ENCODE results near the gene SF3A2.
"Not testable (repeated sequence)": the region's sequence is repeated elsewhere in the genome, so short reads cannot be mapped to it uniquely, and the experiment has no call there.

Gene SF3A2

GRCh38 chr19:2277138-2277537 is 40.5 kb downstream of the SF3A2 start:
- no peak for DNase-seq

DNA sequence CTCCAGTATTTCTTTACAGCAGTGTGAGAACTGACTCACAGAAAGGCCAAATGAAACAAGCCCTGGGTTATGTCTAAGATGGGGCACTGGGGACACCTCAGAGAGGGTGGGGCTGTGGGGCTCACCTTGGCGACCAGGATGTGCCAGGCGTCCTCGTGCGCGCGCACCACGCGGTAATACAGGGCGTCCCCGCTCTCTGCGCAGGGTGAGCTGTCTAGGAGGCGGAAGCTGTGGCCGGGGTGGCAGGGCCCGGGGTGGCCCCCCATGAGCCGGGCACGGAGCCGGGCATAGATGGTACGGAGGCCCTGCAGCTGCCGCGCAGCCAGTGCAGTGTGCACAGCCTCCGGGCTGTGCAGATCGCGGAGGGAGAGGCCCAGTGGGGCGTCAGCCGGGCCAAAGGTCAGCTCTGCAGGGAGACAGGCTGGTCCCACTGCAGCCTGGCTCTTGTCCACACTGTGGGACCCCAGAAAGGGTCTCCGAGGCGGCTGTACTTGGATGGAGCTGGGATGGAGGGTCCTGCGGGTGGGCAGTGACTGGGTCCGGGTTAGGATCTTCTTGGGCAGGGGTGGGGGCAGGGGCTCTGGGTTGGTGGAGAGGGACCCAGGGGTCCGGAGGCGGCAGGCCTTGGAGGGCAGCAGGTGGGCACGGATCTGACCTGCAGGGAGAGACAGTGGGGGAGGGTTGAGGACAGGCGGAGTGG is 42.0 kb downstream of the SF3A2 start:
- DNase-seq, result no peak

- DNase-seq, result no peak
Observed at GRCh38 chr19:2280633-2281264, 44.1 kb downstream of the SF3A2 start.

DNA sequence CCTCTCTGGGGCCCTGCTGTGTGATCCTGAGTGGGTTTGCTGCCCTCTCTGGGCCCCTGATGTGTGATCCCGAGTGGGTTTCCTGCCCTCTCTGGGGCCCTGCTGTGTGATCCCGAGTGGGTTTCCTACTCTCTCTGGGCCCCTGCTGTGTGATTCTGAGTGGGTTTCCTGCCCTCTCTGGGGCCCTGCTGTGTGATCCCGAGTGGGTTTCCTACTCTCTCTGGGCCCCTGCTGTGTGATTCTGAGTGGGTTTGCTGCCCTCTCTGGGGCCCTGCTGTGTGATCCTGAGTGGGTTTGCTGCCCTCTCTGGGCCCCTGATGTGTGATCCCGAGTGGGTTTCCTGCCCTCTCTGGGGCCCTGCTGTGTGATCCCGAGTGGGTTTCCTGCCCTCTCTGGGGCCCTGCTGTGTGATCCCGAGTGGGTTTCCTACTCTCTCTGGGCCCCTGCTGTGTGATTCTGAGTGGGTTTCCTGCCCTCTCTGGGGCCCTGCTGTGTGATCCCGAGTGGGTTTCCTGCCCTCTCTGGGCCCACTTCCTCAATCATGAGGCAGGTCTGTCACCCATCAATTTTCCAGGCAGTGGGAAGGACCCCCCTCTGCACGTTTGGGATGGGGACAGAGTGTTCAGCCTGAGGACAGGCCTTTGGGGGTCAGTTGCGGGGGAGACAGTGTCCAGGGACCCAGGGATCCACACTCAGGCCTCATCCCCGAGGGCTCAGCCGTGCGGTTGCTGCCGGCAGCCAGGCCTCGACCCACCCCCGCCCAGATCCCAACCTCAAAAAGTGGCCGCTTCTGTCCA is 44.8 kb downstream of the SF3A2 start:
- DNase-seq, result not testable (repeated sequence)

GRCh38 chr19:2282062-2282861 is 45.6 kb downstream of the SF3A2 start, which contains the start of gene PEAK3:
Gene PEAK3 (minus strand): TSS chr19:2282175. CDS start chr19:2280931, 1,244 bp downstream.
- peak; percentile 73 for DNase-seq

- DNase-seq, result no peak
Observed at GRCh38 chr19:2282862-2283237, 46.2 kb downstream of the SF3A2 start.

DNA sequence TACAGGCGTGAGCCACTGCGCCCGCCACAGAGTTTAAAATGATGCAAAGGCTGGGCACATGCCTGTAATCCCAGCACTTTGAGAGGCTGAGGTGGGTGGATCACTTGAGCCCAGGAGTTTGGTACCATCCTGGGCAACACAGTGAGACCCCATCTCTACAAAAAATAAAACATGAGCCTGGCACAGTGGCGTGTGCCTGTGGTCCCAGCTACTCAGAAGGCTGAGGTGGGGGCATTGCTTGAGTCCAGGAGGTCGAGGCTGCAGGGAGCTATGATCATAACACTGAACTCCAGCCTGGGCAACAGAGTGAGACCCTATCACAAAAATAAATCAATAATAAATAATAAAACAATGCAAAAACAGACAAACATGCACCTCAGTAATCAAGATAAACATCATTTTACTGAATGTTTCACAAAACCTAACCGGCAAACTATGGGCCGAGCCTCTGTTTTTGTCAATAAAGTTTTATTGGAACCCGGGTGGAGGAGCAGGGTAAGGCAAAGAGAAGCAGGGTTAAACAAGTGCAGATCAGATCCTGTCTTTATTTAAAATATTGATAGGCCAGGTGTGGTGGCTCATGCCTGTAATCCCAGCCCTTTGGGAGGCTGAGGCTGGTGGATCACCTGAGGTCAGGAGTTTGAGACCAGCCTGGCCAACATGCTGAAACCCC is 47.3 kb downstream of the SF3A2 start:
- no peak for DNase-seq

- DNase-seq, result no peak
Observed at GRCh38 chr19:2286402-2287140, 49.9 kb downstream of the SF3A2 start.

GRCh38 chr19:2287585-2288337 is 51.1 kb downstream of the SF3A2 start:
- DNase-seq, result no peak

DNA sequence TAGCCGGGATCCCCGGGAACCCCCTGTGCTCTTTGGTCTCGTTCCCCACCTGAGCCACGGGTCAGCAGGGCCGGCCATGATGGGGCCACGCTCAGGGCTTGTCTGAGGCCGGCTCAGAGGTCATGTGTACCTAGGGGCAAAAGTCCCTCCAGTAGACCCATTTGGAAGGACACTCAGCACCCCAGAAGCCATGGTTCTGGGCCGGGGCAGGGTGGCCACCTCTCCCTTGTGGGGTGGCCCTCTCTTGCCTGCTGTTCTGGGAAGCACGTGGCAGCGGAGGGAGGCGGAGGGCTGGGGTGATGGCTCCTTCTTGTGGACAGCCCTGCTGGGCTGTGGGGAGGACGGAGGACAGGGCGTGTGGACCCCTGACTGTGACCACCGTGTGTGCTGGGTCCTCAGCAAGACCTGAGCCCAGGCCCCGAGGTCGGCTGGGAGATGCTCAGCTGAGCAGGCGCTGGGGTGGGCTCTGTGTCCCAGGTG is 51.8 kb downstream of the SF3A2 start:
- no peak for DNase-seq

DNA sequence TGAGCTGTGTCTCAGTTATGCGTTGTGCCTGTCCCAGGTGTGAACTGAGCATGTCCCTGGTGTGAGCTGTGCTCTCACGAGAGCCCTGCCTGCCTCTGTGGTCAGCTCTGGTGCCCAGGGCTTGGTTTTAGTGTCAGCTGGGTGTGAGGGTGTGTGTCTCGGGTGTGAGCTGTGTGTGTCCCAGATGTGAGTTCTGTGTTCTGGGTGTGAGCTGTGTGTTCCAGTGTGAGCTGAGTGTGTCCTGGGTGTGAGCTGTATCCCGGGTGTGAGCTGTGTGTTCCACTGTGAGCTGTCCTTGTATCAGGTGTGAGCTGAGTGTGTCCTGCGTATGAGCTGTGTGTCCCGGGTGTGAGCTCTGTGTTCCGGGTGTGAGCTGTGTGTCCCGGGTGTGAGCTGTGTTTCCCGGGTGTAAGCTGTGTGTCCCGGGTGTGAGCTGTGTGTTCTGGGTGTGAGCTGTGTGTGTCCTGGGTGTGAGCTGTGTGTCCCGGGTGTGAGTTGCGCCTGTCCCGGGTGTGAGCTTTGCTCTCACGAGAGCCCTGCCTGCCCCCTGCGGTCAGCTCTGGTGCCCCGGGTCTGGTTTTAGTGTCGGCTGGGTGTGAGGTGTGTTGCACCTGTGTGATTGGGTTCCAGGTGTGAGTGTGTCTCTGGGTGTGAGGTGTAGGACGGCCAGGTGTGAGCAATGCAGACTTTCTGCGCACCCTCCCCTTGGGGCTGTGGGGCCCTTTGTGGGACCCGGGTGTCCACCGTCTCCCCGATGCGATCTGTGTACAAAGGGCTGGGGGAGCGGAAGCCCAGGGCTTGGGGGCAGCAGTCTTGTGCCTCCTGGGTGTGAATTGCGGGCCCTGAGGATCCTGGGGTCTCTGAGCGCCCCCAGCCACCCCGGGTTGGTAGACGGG is 52.4 kb downstream of the SF3A2 start:
- no peak for DNase-seq

- DNase-seq, result peak; percentile 84
Observed at GRCh38 chr19:2289714-2290435, 53.3 kb downstream of the SF3A2 start.

- DNase-seq, result no peak
Observed at GRCh38 chr19:2290441-2291184, 54.0 kb downstream of the SF3A2 start.

DNA sequence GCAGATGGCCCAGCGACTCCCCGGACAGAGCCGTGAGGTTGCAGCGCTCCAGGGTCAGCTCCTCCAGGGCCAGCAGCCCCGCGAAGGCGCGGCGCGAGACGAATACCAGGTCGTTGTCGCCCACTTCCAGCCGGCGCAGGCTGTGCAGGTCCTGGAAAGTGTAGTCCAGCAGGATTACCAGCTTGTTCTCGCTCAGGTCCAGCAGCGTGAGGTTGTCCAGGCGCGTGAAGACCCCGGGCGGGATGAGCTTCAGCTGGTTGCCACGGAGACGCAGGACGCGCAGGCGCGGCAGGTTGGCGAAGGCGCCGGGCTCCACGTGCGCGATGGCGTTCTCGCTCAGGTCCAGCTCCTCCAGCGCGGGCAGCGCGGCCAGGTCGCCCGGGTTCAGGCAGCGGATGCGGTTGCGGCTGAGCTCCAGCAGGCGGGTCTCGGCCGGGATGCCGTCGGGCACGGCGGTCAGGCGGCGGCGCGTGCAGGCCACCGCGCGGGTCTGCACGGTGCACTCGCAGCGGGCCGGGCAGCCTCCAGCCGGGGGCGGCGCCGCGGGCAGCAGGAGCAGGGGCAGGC is 54.6 kb downstream of the SF3A2 start:
- no peak for DNase-seq

DNA sequence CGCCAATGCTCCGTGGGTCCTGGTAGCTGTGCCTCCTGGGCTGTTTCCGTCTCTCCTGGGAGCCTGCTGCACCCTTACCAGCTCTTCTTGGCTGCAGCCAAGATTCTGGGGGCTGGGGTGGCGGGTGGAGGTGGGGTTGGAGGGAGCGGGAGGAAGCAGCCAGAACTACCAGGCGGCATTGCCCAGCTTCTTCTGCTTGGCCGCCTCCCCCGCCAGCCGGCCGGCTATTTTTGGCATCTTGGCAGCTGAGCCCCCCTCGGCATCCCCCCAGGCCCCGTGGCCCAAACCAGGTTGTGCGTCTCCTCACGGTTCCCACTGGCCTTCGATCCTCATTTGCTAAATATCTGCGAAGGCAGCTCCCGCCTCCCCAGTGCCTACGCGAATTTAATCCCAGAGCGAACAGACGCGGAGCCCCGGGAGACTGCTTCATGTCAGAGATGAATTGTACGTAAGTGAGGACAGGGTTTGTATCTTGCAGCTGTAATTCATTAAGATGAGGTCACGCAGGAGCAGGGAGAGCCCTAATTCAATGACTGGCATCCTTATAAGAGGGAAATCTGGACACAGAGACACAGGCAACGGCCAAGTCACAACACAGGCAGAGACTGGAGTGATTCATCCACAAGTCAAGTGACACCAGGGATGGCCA is 58.2 kb downstream of the SF3A2 start:
- no peak for DNase-seq

- DNase-seq, result no peak
Observed at GRCh38 chr19:2296141-2296540, 59.5 kb downstream of the SF3A2 start.
